Spleen (tissue), 11 donors: ENCODE data around the gene CCDC90B. TPM values are rescaled to one million over a fixed set of nuclear protein-coding genes. Genes with fewer than 3 reads are reported as not detected.
"Not testable (repeated sequence)": the region's sequence is repeated elsewhere in the genome, so short reads cannot be mapped to it uniquely, and the experiment has no call there.

Source experiments
- DNase-seq: peaks from one replicate; pipeline ENCODE4 v3.0.0-alpha.2; 2020
- H3K27ac ChIP-seq, 8 donors: fragments of 200-600 bp; sonication (generic) in 7 of 8; 1 replicate in 4 of 8; 2 replicates in 4 of 8; pipeline versions ENCODE4 v1.5.0 to v1.8.0; 2016 to 2021; ENCODE audit warnings: inconsistent platforms in 4 of 8, mild to moderate bottlenecking in 4 of 8, moderate library complexity in 1 of 8
- H3K27me3 ChIP-seq, 7 donors: fragments of 200-600 bp; sonication (generic) in 6 of 7; replicated peaks in 1 of 7; 1 replicate in 4 of 7; 2 replicates in 3 of 7; pipeline versions ENCODE4 v1.5.0 to v1.8.0; 2016 to 2021; ENCODE audit warnings: inconsistent platforms in 3 of 7, mild to moderate bottlenecking in 1 of 7
- H3K36me3 ChIP-seq, 6 donors: fragments of 200-600 bp; sonication (generic) in 5 of 6; 1 replicate in 4 of 6; 2 replicates in 2 of 6; pipeline versions ENCODE4 v1.5.0 to v1.8.0; 2016 to 2021; ENCODE audit warnings: inconsistent platforms in 2 of 6
- H3K4me1 ChIP-seq, 6 donors: fragments of 200-600 bp; sonication (generic) in 5 of 6; 1 replicate in 3 of 6; 2 replicates in 3 of 6; pipeline versions ENCODE4 v1.5.0 to v1.8.0; 2016 to 2021; ENCODE audit warnings: inconsistent platforms in 3 of 6
- H3K4me3 ChIP-seq, 8 donors: fragments of 200-600 bp; sonication (generic) in 7 of 8; 1 replicate in 4 of 8; 2 replicates in 4 of 8; pipeline versions ENCODE4 v1.5.0 to v1.8.0; 2016 to 2021; ENCODE audit warnings: inconsistent platforms in 4 of 8, mild to moderate bottlenecking in 4 of 8, moderate library complexity in 2 of 8
- H3K9me3 ChIP-seq, 8 donors: fragments of 200-600 bp; sonication (generic) in 7 of 8; 1 replicate in 4 of 8; 2 replicates in 4 of 8; pipeline versions ENCODE4 v1.5.0 to v1.8.0; 2016 to 2021; ENCODE audit warnings: inconsistent platforms in 4 of 8
- CTCF ChIP-seq, 11 experiments: fragments of 200-600 bp in 7 of 11; fragments of 450-650 bp in 4 of 11; sonication (generic) in 4 of 11; IDR thresholded peaks in 8 of 11; conservative IDR thresholded peaks in 3 of 11; 1 replicate in 7 of 11; 2 replicates in 4 of 11; pipeline versions ENCODE4 v1.4.0 to v1.8.0; 2016 to 2021; ENCODE audit warnings: antibody characterized with exemption in 11 of 11, inconsistent platforms in 4 of 11, mild to moderate bottlenecking in 1 of 11
- POLR2A ChIP-seq, 3 donors: fragments of 450-650 bp; IDR thresholded peaks; one replicate each; pipeline ENCODE4 v1.5.1; 2017; ENCODE audit warnings: antibody characterized with exemption in 3 of 3, mild to moderate bottlenecking in 1 of 3
- POLR2AphosphoS5 ChIP-seq, 3 donors: sonication (generic); formaldehyde crosslinking; IDR thresholded peaks; one replicate each; pipeline ENCODE4 v1.5.1; 2017; ENCODE audit warnings: antibody characterized with exemption in 3 of 3
- whole genome bisulfite sequencing, 5 donors: extraction: QIAGEN DNeasy Blood & Tissue Kit in 3 of 5; methylation state at CpG; one replicate each; pipeline versions ENCODE4 v1.1.5 to v1.1.7; 2013 to 2018; 5-methylcytosine and 5-hydroxymethylcytosine counted together
- intact Hi-C: fragments of 100-400 bp; cut with DNase I; formaldehyde crosslinking; loops from one replicate; pipeline ENCODE4 v1.15.0; 2023; ENCODE audit warnings: low total_unique reads
- polyA plus RNA-seq, 3 donors: library from polyadenylated mRNA; stranded (reverse); fragments of 200-250 nt; gene quantifications; one replicate each; pipeline ENCODE4 v1.2.1, GENCODE V29; 2013
- total RNA-seq, 7 donors: library from RNA; depleted of rRNA in 3 of 7; stranded (reverse); fragments of >200 nt in 3 of 7; fragmentation: NEBNext Ultra II Directional in 4 of 7; extraction: Animal tissue kit (Norgen Biotek cat#: 25700) in 4 of 7; gene quantifications; one replicate each; pipeline versions ENCODE4 v1.1.0 to v1.2.1, GENCODE V29; 2016 to 2021
- donor health status: healthy with polysubstance abuse.
- donor health status: DM: no; HTN: no; CAD: no; lungs with moderate emphysema.
- donor health status: DM: no; HTN: no; CAD: no.
- donor health status: Bipolar disorder and iron deficiency.
- donor health status: healthy.
- donor health status: DM: no; HTN: no; CAD: no.
- donor health status: DM: yes; HTN: yes; CAD: no.

The CCDC90B gene
- total and polyA plus RNA-seq, 10 donors, result 26.6 to 54.5 (median 36.6) TPM

GRCh38 chr11:83312430-83312829 is 26.3 kb upstream of the CCDC90B start:
- no peak overlapping the region for H3K27ac ChIP-seq
- peaks cover 0 to 9% (median 0%) of the 10 kb centered on the region in 8 donors for H3K9me3 ChIP-seq
- H3K4me1 ChIP-seq, result no peaks in the 10 kb centered on the region
- intact Hi-C loops, result no loop called here
- DNase-seq, result no peak
- H3K36me3 ChIP-seq, result no peaks in the 10 kb centered on the region
- TF ChIP-seq POLR2AphosphoS5 (IDR thresholded peaks at IDR 0.05), result no peak
- no peak for TF ChIP-seq CTCF (IDR thresholded peaks at IDR 0.05 in 8 of 11, conservative IDR thresholded peaks at IDR 0.05 in 3 of 11)
- TF ChIP-seq POLR2A (IDR thresholded peaks at IDR 0.05), result no peak
- no peak overlapping the region for H3K4me3 ChIP-seq
- no peaks in the 10 kb centered on the region for H3K27me3 ChIP-seq

DNA sequence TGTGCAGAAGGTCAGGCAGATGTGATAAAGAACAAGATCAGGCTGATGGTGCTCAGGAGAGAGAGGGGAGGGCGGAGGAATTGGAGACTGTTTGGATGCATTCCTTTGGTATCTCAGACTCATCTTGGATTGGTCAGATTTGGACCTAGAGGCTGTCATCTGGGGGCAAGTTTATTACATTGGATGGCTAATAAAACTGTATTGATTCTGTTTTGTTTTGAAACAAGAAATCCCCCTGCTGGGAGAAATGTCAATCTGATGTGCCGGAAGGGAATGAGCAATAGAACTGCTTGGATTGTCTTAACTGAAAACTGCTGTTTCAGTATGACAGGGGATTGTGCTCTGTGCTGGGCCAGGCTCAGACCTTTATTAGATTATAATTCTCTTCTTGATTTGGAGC is 25.5 kb upstream of the CCDC90B start:
- DNase-seq, result no peak
- TF ChIP-seq POLR2AphosphoS5 (IDR thresholded peaks at IDR 0.05), result no peak
- TF ChIP-seq CTCF (IDR thresholded peaks at IDR 0.05 in 8 of 11, conservative IDR thresholded peaks at IDR 0.05 in 3 of 11), result no peak
- TF ChIP-seq POLR2A (IDR thresholded peaks at IDR 0.05), result no peak
- Histone ChIP-seq H3K9me3 (peaks cover 0 to 7% (median 0%) of the 10 kb centered on the region in 8 donors), H3K4me3 (no peak overlapping the region), H3K36me3 (no peaks in the 10 kb centered on the region), H3K4me1 (no peaks in the 10 kb centered on the region), H3K27ac (no peak overlapping the region), H3K27me3 (no peaks in the 10 kb centered on the region)
- WGBS, 5 donors, result 82 to 98% (median 91%) methylated on average over 2 of the region's 2 CpGs
- intact Hi-C loops, result no loop called here

DNA sequence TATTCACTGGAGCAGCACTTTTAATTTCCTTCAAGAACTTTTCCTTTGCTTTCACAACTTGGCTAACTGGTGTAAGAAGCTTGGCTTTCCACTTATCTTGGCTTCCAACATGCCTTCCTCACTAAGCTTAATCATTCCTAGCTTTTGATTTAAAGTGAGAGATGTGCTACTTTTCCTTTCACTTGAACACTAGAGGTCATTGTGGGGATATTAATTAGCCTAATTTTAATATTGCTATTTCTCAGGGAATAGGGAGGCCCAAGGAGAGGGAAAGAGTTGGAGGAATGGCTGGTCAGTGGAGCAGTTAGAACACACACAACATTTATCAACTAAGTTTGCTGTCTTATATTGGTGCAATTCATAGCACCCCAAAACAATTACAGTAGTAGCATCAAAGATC is 24.6 kb upstream of the CCDC90B start:
- no peaks in the 10 kb centered on the region for H3K27me3 ChIP-seq
- intact Hi-C loops, result no loop called here
- no peak overlapping the region for H3K4me3 ChIP-seq
- H3K27ac ChIP-seq, result no peak overlapping the region
- no peak for TF ChIP-seq POLR2AphosphoS5 (IDR thresholded peaks at IDR 0.05)
- TF ChIP-seq POLR2A (IDR thresholded peaks at IDR 0.05), result no peak
- TF ChIP-seq CTCF (IDR thresholded peaks at IDR 0.05 in 8 of 11, conservative IDR thresholded peaks at IDR 0.05 in 3 of 11), result no peak
- H3K9me3 ChIP-seq, result no peaks in the 10 kb centered on the region
- no peaks in the 10 kb centered on the region for H3K4me1 ChIP-seq
- DNase-seq, result no peak
- H3K36me3 ChIP-seq, result no peaks in the 10 kb centered on the region

GRCh38 chr11:83308536-83308935 is 22.4 kb upstream of the CCDC90B start:
- 87 to 95% (median 91%) methylated on average over 1 of the region's 1 CpG for WGBS, 5 donors
- H3K27ac ChIP-seq, H3K4me1 ChIP-seq, H3K36me3 ChIP-seq, DNase-seq, intact Hi-C loops, H3K9me3 ChIP-seq, H3K4me3 ChIP-seq, H3K27me3 ChIP-seq: not testable (repeated sequence)
